Measurements from ENCODE around the gene SOS2.

SOS2 gene

DNA sequence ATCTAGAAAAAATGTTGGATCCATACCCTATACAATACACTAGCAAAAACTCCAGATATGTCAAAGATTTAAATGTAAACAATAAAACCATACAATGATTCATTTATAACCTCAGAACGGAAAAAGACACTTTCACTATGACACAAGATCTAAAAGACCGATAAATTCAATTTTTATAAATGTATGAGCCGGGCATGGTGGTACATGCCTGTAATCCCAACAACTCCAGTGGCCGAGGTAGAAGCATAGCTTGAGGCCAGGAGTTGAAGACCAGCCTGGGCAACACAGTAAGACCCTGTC is 2.5 kb upstream of the SOS2 start:
- Histone ChIP-seq H3K27me3 (ENCODE audit: insufficient read depth, low read length) (no peaks in the 10 kb centered on the region), H3K9me2 (ENCODE audit: low read depth, low read length) (no peaks in the 10 kb centered on the region), H3K4me1 (ENCODE audit: insufficient read depth, low read length, severe bottlenecking) (peaks cover 30% of the 10 kb centered on the region), H3K9me3 (ENCODE audit: low read length) (no peaks in the 10 kb centered on the region), H2AFZ (ENCODE audit: low read length) (no peak overlapping the region), H3K27ac (ENCODE audit: low read depth, low read length, poor library complexity, severe bottlenecking) (no peak overlapping the region), H3K79me2 (ENCODE audit: insufficient read depth, low read length) (peaks cover 15% of the 10 kb centered on the region), H4K20me1 (ENCODE audit: insufficient read depth, low read length) (no peaks in the 10 kb centered on the region), H3F3A (ENCODE audit: insufficient read depth, low read length) (no peaks in the 10 kb centered on the region; the same call in 1 of the 2 replicates), H3K9ac (ENCODE audit: low read length) (no peak overlapping the region), H3K4me3 (ENCODE audit: low read depth, low read length, poor library complexity, severe bottlenecking) (no peak overlapping the region), H3K4me2 (ENCODE audit: low read length) (no peak overlapping the region), H3K36me3 (ENCODE audit: insufficient read depth, low read length) (no peaks in the 10 kb centered on the region)
- TF ChIP-seq, protein P1, sequence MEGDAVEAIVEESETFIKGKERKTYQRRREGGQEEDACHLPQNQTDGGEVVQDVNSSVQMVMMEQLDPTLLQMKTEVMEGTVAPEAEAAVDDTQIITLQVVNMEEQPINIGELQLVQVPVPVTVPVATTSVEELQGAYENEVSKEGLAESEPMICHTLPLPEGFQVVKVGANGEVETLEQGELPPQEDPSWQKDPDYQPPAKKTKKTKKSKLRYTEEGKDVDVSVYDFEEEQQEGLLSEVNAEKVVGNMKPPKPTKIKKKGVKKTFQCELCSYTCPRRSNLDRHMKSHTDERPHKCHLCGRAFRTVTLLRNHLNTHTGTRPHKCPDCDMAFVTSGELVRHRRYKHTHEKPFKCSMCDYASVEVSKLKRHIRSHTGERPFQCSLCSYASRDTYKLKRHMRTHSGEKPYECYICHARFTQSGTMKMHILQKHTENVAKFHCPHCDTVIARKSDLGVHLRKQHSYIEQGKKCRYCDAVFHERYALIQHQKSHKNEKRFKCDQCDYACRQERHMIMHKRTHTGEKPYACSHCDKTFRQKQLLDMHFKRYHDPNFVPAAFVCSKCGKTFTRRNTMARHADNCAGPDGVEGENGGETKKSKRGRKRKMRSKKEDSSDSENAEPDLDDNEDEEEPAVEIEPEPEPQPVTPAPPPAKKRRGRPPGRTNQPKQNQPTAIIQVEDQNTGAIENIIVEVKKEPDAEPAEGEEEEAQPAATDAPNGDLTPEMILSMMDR (IDR thresholded peaks at IDR 0.05; ENCODE audit: low read length) = no peak

DNA sequence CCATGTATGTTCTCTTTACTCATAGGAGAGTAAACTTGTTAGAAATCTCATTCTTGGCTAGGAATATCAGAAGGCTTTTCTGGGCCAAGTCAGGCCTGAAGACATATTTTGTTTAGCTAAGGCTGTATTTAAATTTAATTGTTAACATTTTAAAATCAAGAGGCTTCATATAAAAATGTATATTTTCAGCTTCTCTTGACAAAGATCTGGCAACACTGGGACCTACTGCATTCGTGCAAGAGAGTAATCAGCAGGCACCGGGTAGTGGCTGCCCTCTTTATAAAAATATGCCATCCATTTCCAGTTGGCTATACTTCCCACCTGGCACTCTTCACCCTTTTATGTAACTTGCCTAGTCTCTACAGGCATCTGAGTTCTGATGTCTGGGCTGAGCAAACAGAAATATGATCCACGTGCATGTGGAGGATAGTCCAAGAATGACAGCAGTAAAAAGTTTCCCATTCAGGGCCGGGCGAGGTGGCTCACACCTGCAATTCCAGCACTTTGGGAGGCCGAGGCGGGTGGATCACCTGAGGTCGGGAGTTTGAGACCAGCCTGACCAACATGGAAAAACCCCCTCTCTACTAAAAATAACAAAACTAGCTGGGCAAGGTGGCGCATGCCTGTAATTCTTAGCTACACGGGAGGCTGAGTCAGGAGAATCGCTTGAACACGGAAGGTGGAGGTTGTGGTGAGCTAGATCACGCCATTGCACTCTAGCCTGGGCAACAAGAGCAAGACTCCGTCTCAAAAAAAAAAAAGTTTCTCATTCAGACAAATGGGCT is 2.0 kb upstream of the SOS2 start:
- H3K4me1 ChIP-seq (ENCODE audit: insufficient read depth, low read length, severe bottlenecking) = peaks cover 33% of the 10 kb centered on the region
- no peaks in the 10 kb centered on the region for H3K9me3 ChIP-seq (ENCODE audit: low read length)
- no peak overlapping the region for H3K4me3 ChIP-seq (ENCODE audit: low read depth, low read length, poor library complexity, severe bottlenecking)
- H3K4me2 ChIP-seq (ENCODE audit: low read length) = no peak overlapping the region
- no peak overlapping the region for H3K27ac ChIP-seq (ENCODE audit: low read depth, low read length, poor library complexity, severe bottlenecking)
- TF ChIP-seq EZH2 (IDR thresholded peaks at IDR 0.05; ENCODE audit: borderline replicate concordance, low read length) = no peak
- TF ChIP-seq, protein P1 (IDR thresholded peaks at IDR 0.05; ENCODE audit: low read length) = no peak
- H3K9ac ChIP-seq (ENCODE audit: low read length) = no peak overlapping the region
- H3K79me2 ChIP-seq (ENCODE audit: insufficient read depth, low read length) = peaks cover 20% of the 10 kb centered on the region
- no peaks in the 10 kb centered on the region for H4K20me1 ChIP-seq (ENCODE audit: insufficient read depth, low read length)
- H3K36me3 ChIP-seq (ENCODE audit: insufficient read depth, low read length) = peaks cover 5% of the 10 kb centered on the region; the same call in 1 of the 2 replicates
- no peaks in the 10 kb centered on the region; the same call in 1 of the 2 replicates for H3F3A ChIP-seq (ENCODE audit: insufficient read depth, low read length)
- H3K27me3 ChIP-seq (ENCODE audit: insufficient read depth, low read length) = no peaks in the 10 kb centered on the region
- no peak overlapping the region for H2AFZ ChIP-seq (ENCODE audit: low read length)
- H3K9me2 ChIP-seq (ENCODE audit: low read depth, low read length) = no peaks in the 10 kb centered on the region

DNA sequence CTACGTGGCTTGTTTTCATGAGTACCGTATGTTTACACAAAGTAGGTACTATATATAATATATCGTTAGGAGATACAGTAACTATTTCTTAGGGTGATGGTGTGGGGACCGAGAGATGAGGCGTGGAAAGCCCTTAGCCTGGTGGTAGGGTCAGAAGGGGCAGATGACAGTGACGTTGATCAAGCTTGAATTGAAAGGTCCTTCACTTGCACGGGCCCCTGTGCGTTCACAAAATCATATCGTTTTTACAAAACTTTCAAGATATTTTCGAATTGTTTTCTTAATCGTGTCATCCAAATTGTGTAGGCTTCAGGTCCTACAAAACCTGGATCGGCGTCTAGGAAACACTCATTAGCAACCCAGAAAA is 881 bp upstream of the SOS2 start:
- Histone ChIP-seq H3K9me3 (ENCODE audit: low read length) (no peaks in the 10 kb centered on the region), H3K9me2 (ENCODE audit: low read depth, low read length) (no peaks in the 10 kb centered on the region), H3K4me1 (ENCODE audit: insufficient read depth, low read length, severe bottlenecking) (peaks cover 27% of the 10 kb centered on the region), H3K4me2 (ENCODE audit: low read length) (peak overlapping the region; percentile 75), H2AFZ (ENCODE audit: low read length) (peak overlapping the region; percentile 71; the same call in 1 of the 2 replicates), H3K36me3 (ENCODE audit: insufficient read depth, low read length) (peaks cover 5% of the 10 kb centered on the region; the same call in 1 of the 2 replicates), H3K9ac (ENCODE audit: low read length) (peak overlapping the region; percentile 67), H3K79me2 (ENCODE audit: insufficient read depth, low read length) (peaks cover 30% of the 10 kb centered on the region), H3K4me3 (ENCODE audit: low read depth, low read length, poor library complexity, severe bottlenecking) (peak overlapping the region; percentile 97), H3F3A (ENCODE audit: insufficient read depth, low read length) (no peaks in the 10 kb centered on the region; the same call in 1 of the 2 replicates), H4K20me1 (ENCODE audit: insufficient read depth, low read length) (no peaks in the 10 kb centered on the region), H3K27me3 (ENCODE audit: insufficient read depth, low read length) (no peaks in the 10 kb centered on the region), H3K27ac (ENCODE audit: low read depth, low read length, poor library complexity, severe bottlenecking) (peak overlapping the region; percentile 59)
- TF ChIP-seq, protein P1 (IDR thresholded peaks at IDR 0.05; ENCODE audit: low read length) = no peak
- no peak for TF ChIP-seq EZH2 (IDR thresholded peaks at IDR 0.05; ENCODE audit: borderline replicate concordance, low read length)
